ENCODE results near the gene EFCAB8.

Gene EFCAB8

GRCh38 chr20:33009214-33010132, 150.8 kb downstream of the EFCAB8 start:
- DNase-seq: no peak

- no peak for DNase-seq
Measured at GRCh38 chr20:33010133-33010504, 151.4 kb downstream of the EFCAB8 start.

- DNase-seq: no peak
Measured at GRCh38 chr20:33010674-33011449, 152.1 kb downstream of the EFCAB8 start.
